SK-N-SH (cell line): Measurements from ENCODE around the gene COL5A1. TPM values are rescaled to one million over a fixed set of nuclear protein-coding genes. Genes with fewer than 3 reads are reported as not detected.

Source experiments
- CTCF ChIA-PET: fragments of 300-600, 350-600 bp; formaldehyde crosslinking; extraction: SDS; loops from one replicate; lab custom pipeline; 2021; lab: Yijun Ruan, JAX
- POLR2A ChIA-PET: fragments of 350-600 bp; sonication (Branson Sonifier 250); formaldehyde crosslinking; extraction: SDS; loops from one replicate; lab custom pipeline; 2020; ENCODE audit warnings: antibody characterized with exemption, inconsistent platforms; lab: Yijun Ruan, JAX
- DNase-seq: peaks from one replicate; pipeline ENCODE4 v3.0.0; 2012
- H2AFZ ChIP-seq: fragments of 200-600 bp; sonication (generic); 2 replicates; pipeline ENCODE4 v1.8.1; 2016; ENCODE audit warnings: antibody characterized with exemption, mild to moderate bottlenecking, low read depth
- H3F3A ChIP-seq: fragments of 200-600 bp; sonication (generic); replicated peaks from 2 replicates; pipeline ENCODE3; 2016; ENCODE audit warnings: antibody characterized with exemption, mild to moderate bottlenecking; ENCODE audit not compliant: insufficient read depth
- H3K27ac ChIP-seq, 2 experiments: fragments of 200-500 bp in 1 of 2; fragments of 200-600 bp in 1 of 2; sonication (Bioruptor generic) in 1 of 2; sonication (generic), shearing (Covaris generic) in 1 of 2; 2 replicates each; pipeline versions ENCODE4 v1.5.1 to v1.6.1; 2014 to 2016; ENCODE audit warnings: low read depth in 2 of 2, inconsistent platforms in 1 of 2, low read length in 1 of 2, mild to moderate bottlenecking in 1 of 2, mixed read lengths in 1 of 2
- H3K27me3 ChIP-seq: fragments of 200-600 bp; sonication (generic), shearing (Covaris generic); 2 replicates; pipeline ENCODE4 v1.6.1; 2016; ENCODE audit warnings: mixed run types; ENCODE audit not compliant: insufficient read depth
- H3K36me3 ChIP-seq, 2 experiments: fragments of 200-500 bp in 1 of 2; fragments of 200-600 bp in 1 of 2; sonication (Bioruptor generic) in 1 of 2; sonication (generic) in 1 of 2; replicated peaks in 1 of 2; 2 replicates each; pipeline versions ENCODE3 to v1.5.1; 2014 to 2016; ENCODE audit warnings: low read length in 1 of 2, mild to moderate bottlenecking in 1 of 2; ENCODE audit not compliant: insufficient read depth in 2 of 2, control insufficient read depth in 1 of 2
- H3K4me1 ChIP-seq, 2 experiments: fragments of 200-500 bp in 1 of 2; fragments of 200-600 bp in 1 of 2; sonication (Bioruptor generic) in 1 of 2; sonication (generic), shearing (Covaris generic) in 1 of 2; 2 replicates each; pipeline versions ENCODE4 v1.5.1 to v1.6.1; 2014 to 2016; ENCODE audit warnings: low read depth in 1 of 2, low read length in 1 of 2, mixed run types in 1 of 2; ENCODE audit not compliant: insufficient read depth in 2 of 2, control insufficient read depth in 1 of 2
- H3K4me2 ChIP-seq: fragments of 200-600 bp; sonication (generic), shearing (Covaris generic); 2 replicates; pipeline ENCODE4 v1.6.1; 2017; ENCODE audit warnings: mixed run types
- H3K4me3 ChIP-seq, 2 experiments: fragments of 200-500 bp in 1 of 2; fragments of 200-600 bp in 1 of 2; sonication (Bioruptor generic) in 1 of 2; sonication (generic), shearing (Covaris generic) in 1 of 2; 2 replicates each; pipeline versions ENCODE4 v1.5.1 to v1.8.1; 2014 to 2016; ENCODE audit warnings: low read depth in 2 of 2, inconsistent platforms in 1 of 2, low read length in 1 of 2, mild to moderate bottlenecking in 1 of 2, mixed read lengths in 1 of 2, moderate library complexity in 1 of 2
- H3K79me2 ChIP-seq: fragments of 200-600 bp; sonication (generic); 2 replicates; pipeline ENCODE4 v1.8.1; 2017; ENCODE audit warnings: mild to moderate bottlenecking; ENCODE audit not compliant: insufficient read depth
- H3K9ac ChIP-seq: fragments of 200-600 bp; sonication (generic); 2 replicates; pipeline ENCODE4 v1.6.1; 2017; ENCODE audit warnings: mixed run types
- H3K9me2 ChIP-seq: fragments of 200-600 bp; sonication (generic); 2 replicates; pipeline ENCODE4 v1.6.1; 2017; ENCODE audit warnings: mixed run types
- H3K9me3 ChIP-seq: fragments of 200-600 bp; sonication (generic); 2 replicates; pipeline ENCODE4 v1.6.1; 2017; ENCODE audit warnings: mixed run types, mild to moderate bottlenecking, moderate library complexity
- H4K20me1 ChIP-seq: fragments of 200-600 bp; sonication (generic); 2 replicates; pipeline ENCODE4 v1.6.1; 2017; ENCODE audit warnings: mild to moderate bottlenecking, mixed run types; ENCODE audit not compliant: insufficient read depth
- CHD2 ChIP-seq: fragments of 150-350 bp; IDR thresholded peaks from 2 replicates; pipeline ENCODE4 v1.6.1; 2018; ENCODE audit warnings: low read length; ENCODE audit not compliant: partially characterized antibody
- ELF1 ChIP-seq: IDR thresholded peaks from 2 replicates; pipeline ENCODE4 v1.4.0; 2012
- EZH2phosphoT487 ChIP-seq: fragments of 200-600 bp; sonication (generic); IDR thresholded peaks from 2 replicates; pipeline ENCODE4 v1.6.1; 2017; ENCODE audit warnings: low read depth, mixed run types, mild to moderate bottlenecking, antibody characterized with exemption, moderate library complexity, borderline replicate concordance
- FOXJ3 ChIP-seq: sonication (generic); formaldehyde crosslinking; IDR thresholded peaks from 2 replicates; pipeline ENCODE4 v1.5.1; 2020; ENCODE audit warnings: mild to moderate bottlenecking, missing genetic modification reagents
- JUND ChIP-seq: IDR thresholded peaks from 2 replicates; pipeline ENCODE4 v1.4.0; 2012
- NRF1 ChIP-seq: IDR thresholded peaks from 2 replicates; pipeline ENCODE4 v1.6.1; 2012; ENCODE audit warnings: low read depth, mild to moderate bottlenecking, low read length
- SMC3 ChIP-seq: IDR thresholded peaks from 2 replicates; pipeline ENCODE4 v1.6.1; 2012; ENCODE audit warnings: low read depth, low read length, improper control_type of control experiment
- TEAD4 ChIP-seq: IDR thresholded peaks from 2 replicates; pipeline ENCODE4 v1.4.0; 2012; ENCODE audit warnings: mild to moderate bottlenecking, borderline replicate concordance; ENCODE audit not compliant: insufficient read depth
- YY1 ChIP-seq: IDR thresholded peaks from 2 replicates; pipeline ENCODE4 v1.4.0; 2012; ENCODE audit warnings: low read depth, mild to moderate bottlenecking
- WGBS: methylation state at CpG from one replicate; pipeline ENCODE4 v1.1.6; 2017; ENCODE audit warnings: low lambda C conversion rate; 5-methylcytosine and 5-hydroxymethylcytosine counted together
- polyA plus RNA-seq, 3 experiments: library from polyadenylated mRNA; depleted of rRNA; stranded (reverse); fragments of >200 nt; gene quantifications; 2 replicates each; pipeline ENCODE4 v1.2.3, GENCODE V29; 2012
- TF ChIP-seq, protein P1 (sequence below): IDR thresholded peaks from 2 replicates; pipeline ENCODE4 v1.4.0; 2012; ENCODE audit warnings: low read depth, borderline replicate concordance
- TF ChIP-seq, protein P2 (sequence below): IDR thresholded peaks from 2 replicates; pipeline ENCODE4 v1.6.1; 2012; ENCODE audit warnings: mild to moderate bottlenecking, low read depth, low read length, moderate library complexity
- TF ChIP-seq, protein P3 (sequence below): IDR thresholded peaks from 2 replicates; pipeline ENCODE4; 2012
- TF ChIP-seq, protein P4 (sequence below): IDR thresholded peaks from 2 replicates; pipeline ENCODE4 v1.4.0; 2012; ENCODE audit warnings: low read depth
- TF ChIP-seq, protein P5 (sequence below): fragments of 150-350 bp; IDR thresholded peaks from 2 replicates; pipeline ENCODE4 v1.6.1; 2017; ENCODE audit warnings: antibody characterized with exemption, low read length, low read depth, borderline replicate concordance
- TF ChIP-seq, protein P6 (sequence below): fragments of 200-600 bp; sonication (generic); IDR thresholded peaks from 2 replicates; pipeline ENCODE4 v1.6.1; 2017; ENCODE audit warnings: antibody characterized with exemption, mild to moderate bottlenecking, moderate library complexity

The COL5A1 gene
- polyA plus RNA-seq, 1 of the 3 experiments (the other 2 are of a cell fraction): 73.8 TPM

DNA sequence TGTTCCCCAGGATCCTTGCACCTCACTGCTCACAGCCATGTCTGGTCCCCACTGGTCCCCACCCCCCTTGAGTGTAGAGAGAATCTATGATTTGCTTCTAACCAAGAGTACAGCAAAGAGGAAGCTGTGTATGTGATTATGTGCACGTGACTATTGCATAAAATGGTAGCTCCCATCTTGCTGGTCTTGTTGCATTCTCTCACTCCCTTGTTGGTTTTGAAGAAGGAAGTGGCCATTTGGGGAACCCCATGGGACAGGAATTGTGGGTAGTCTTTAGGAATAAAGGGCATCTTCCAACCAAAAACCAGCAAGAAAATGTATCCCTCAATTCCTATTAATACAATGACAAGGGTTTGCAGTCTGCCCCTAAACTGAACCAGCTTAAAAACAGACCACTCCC lies 233.8 kb downstream of the COL5A1 start:
- Histone ChIP-seq H3K4me1 (no peaks in the 10 kb centered on the region), H3K27ac (no peak overlapping the region), H2AFZ (no peak overlapping the region), H3K9me2 (no peaks in the 10 kb centered on the region), H3K4me2 (no peak overlapping the region), H3K9me3 (peaks cover 4% of the 10 kb centered on the region; the same call in 1 of the 2 replicates), H3F3A (no peaks in the 10 kb centered on the region), H4K20me1 (no peaks in the 10 kb centered on the region), H3K9ac (no peak overlapping the region), H3K36me3 (no peaks in the 10 kb centered on the region), H3K27me3 (no peaks in the 10 kb centered on the region), H3K4me3 (no peak overlapping the region), H3K79me2 (no peaks in the 10 kb centered on the region)
- TF ChIP-seq, protein P1, sequence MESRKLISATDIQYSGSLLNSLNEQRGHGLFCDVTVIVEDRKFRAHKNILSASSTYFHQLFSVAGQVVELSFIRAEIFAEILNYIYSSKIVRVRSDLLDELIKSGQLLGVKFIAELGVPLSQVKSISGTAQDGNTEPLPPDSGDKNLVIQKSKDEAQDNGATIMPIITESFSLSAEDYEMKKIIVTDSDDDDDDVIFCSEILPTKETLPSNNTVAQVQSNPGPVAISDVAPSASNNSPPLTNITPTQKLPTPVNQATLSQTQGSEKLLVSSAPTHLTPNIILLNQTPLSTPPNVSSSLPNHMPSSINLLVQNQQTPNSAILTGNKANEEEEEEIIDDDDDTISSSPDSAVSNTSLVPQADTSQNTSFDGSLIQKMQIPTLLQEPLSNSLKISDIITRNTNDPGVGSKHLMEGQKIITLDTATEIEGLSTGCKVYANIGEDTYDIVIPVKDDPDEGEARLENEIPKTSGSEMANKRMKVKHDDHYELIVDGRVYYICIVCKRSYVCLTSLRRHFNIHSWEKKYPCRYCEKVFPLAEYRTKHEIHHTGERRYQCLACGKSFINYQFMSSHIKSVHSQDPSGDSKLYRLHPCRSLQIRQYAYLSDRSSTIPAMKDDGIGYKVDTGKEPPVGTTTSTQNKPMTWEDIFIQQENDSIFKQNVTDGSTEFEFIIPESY: no peak
- ChIA-PET POLR2A (no interaction called here), CTCF (no interaction called here)
- no peak for DNase-seq
- WGBS: 36% methylated on average over 1 of the region's 1 CpG

DNA sequence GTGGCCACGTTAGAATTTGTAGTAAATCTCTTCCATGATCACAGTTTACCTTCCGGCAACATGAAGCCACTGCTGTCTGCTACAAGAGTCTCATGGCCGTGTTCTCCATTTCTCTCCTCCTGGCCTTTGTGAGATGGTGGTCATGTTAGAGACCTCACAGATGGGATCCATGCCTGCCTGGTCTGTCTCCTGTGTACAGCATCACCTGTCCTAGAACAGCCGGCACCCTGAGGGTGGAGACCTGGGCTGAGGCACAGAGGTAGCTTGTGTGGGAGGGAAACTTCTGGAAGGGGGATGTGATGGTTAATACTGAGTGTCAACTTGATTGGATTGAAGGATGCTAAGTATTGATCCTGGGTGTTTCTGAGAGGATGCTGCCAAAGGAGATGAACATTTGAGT lies 235.9 kb downstream of the COL5A1 start:
- ChIA-PET CTCF (no interaction called here), POLR2A (no interaction called here)
- no peak overlapping the region for H3K27ac ChIP-seq
- no peaks in the 10 kb centered on the region for H3K9me2 ChIP-seq
- no peak overlapping the region for H3K4me2 ChIP-seq
- no peaks in the 10 kb centered on the region for H3K4me1 ChIP-seq
- no peaks in the 10 kb centered on the region for H3K27me3 ChIP-seq
- no peaks in the 10 kb centered on the region for H4K20me1 ChIP-seq
- no peak overlapping the region for H3K9ac ChIP-seq
- 58% methylated on average over 4 of the region's 4 CpGs for WGBS
- no peak overlapping the region for H2AFZ ChIP-seq
- H3F3A ChIP-seq: no peaks in the 10 kb centered on the region
- H3K4me3 ChIP-seq: no peak overlapping the region
- DNase-seq: no peak
- peaks cover 4% of the 10 kb centered on the region; the same call in 1 of the 2 replicates for H3K9me3 ChIP-seq
- H3K79me2 ChIP-seq: no peaks in the 10 kb centered on the region
- no peaks in the 10 kb centered on the region for H3K36me3 ChIP-seq
- TF ChIP-seq YY1 (no peak), CHD2 (no peak), NRF1 (no peak), ELF1 (no peak), FOXJ3 (no peak), JUND (no peak), EZH2phosphoT487 (no peak), TEAD4 (no peak), SMC3 (no peak)
- TF ChIP-seq, protein P2, sequence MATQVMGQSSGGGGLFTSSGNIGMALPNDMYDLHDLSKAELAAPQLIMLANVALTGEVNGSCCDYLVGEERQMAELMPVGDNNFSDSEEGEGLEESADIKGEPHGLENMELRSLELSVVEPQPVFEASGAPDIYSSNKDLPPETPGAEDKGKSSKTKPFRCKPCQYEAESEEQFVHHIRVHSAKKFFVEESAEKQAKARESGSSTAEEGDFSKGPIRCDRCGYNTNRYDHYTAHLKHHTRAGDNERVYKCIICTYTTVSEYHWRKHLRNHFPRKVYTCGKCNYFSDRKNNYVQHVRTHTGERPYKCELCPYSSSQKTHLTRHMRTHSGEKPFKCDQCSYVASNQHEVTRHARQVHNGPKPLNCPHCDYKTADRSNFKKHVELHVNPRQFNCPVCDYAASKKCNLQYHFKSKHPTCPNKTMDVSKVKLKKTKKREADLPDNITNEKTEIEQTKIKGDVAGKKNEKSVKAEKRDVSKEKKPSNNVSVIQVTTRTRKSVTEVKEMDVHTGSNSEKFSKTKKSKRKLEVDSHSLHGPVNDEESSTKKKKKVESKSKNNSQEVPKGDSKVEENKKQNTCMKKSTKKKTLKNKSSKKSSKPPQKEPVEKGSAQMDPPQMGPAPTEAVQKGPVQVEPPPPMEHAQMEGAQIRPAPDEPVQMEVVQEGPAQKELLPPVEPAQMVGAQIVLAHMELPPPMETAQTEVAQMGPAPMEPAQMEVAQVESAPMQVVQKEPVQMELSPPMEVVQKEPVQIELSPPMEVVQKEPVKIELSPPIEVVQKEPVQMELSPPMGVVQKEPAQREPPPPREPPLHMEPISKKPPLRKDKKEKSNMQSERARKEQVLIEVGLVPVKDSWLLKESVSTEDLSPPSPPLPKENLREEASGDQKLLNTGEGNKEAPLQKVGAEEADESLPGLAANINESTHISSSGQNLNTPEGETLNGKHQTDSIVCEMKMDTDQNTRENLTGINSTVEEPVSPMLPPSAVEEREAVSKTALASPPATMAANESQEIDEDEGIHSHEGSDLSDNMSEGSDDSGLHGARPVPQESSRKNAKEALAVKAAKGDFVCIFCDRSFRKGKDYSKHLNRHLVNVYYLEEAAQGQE: no peak
- TF ChIP-seq, protein P3, sequence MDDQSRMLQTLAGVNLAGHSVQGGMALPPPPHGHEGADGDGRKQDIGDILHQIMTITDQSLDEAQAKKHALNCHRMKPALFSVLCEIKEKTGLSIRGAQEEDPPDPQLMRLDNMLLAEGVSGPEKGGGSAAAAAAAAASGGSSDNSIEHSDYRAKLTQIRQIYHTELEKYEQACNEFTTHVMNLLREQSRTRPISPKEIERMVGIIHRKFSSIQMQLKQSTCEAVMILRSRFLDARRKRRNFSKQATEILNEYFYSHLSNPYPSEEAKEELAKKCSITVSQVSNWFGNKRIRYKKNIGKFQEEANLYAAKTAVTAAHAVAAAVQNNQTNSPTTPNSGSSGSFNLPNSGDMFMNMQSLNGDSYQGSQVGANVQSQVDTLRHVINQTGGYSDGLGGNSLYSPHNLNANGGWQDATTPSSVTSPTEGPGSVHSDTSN: no peak
- TF ChIP-seq, protein P4, sequence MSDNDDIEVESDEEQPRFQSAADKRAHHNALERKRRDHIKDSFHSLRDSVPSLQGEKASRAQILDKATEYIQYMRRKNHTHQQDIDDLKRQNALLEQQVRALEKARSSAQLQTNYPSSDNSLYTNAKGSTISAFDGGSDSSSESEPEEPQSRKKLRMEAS: no peak
- TF ChIP-seq, protein P5, sequence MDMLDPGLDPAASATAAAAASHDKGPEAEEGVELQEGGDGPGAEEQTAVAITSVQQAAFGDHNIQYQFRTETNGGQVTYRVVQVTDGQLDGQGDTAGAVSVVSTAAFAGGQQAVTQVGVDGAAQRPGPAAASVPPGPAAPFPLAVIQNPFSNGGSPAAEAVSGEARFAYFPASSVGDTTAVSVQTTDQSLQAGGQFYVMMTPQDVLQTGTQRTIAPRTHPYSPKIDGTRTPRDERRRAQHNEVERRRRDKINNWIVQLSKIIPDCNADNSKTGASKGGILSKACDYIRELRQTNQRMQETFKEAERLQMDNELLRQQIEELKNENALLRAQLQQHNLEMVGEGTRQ: no peak
- TF ChIP-seq, protein P1: no peak
- TF ChIP-seq, protein P6, sequence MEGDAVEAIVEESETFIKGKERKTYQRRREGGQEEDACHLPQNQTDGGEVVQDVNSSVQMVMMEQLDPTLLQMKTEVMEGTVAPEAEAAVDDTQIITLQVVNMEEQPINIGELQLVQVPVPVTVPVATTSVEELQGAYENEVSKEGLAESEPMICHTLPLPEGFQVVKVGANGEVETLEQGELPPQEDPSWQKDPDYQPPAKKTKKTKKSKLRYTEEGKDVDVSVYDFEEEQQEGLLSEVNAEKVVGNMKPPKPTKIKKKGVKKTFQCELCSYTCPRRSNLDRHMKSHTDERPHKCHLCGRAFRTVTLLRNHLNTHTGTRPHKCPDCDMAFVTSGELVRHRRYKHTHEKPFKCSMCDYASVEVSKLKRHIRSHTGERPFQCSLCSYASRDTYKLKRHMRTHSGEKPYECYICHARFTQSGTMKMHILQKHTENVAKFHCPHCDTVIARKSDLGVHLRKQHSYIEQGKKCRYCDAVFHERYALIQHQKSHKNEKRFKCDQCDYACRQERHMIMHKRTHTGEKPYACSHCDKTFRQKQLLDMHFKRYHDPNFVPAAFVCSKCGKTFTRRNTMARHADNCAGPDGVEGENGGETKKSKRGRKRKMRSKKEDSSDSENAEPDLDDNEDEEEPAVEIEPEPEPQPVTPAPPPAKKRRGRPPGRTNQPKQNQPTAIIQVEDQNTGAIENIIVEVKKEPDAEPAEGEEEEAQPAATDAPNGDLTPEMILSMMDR: no peak
